WI38 (cell line): ENCODE data around the gene DACH1.

Source experiments
- H3K4me3 ChIP-seq: 2 replicates; pipeline ENCODE4 v1.5.1; 2011; ENCODE audit warnings: low read depth, mild to moderate bottlenecking, control low read depth, low read length
- CTCF ChIP-seq: IDR thresholded peaks from 2 replicates; pipeline ENCODE4 v1.5.1; 2012; ENCODE audit warnings: low read depth, mild to moderate bottlenecking, control low read depth, low read length

The DACH1 gene

DNA sequence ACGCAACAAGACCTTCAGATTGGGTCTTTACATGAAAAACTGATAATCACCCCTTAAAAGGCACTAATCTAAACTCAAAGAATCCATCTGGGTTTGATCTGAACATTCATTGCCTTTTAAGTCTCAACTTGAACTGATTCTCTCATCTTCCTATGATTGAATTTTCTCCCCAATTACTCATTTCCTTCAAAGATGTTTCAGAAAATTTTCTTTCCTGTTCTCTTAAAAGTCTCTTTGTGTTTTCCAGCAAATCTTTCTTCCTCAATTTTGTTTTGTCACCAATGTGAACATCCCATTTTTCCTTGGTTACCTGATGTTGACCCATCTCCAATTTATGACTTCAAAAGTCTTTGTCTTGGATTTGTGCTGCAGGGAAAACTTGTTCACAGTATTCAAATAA is 234.3 kb downstream of the DACH1 start:
- no peak for TF ChIP-seq CTCF
- H3K4me3 ChIP-seq, result no peak overlapping the region

DNA sequence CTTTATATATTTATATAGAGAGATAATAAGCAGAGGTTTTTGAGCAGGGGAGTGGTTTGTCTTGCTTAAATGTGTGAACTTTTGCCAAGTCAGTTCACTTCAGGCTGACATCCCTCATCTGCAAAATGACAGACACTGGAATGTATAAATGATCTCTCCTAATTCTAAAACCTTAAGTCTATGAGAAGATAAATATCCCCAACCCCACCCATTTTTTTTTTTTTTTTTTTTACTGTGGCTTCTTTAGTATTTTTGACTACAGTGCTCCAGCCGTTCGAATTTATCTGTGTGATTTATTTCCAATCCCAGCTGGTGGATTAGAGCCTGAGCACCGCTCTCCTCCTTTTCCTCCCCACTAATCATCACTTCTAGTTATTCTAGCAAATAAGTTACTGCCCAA is 234.8 kb downstream of the DACH1 start:
- no peak for TF ChIP-seq CTCF
- H3K4me3 ChIP-seq, result no peak overlapping the region

- no peak for TF ChIP-seq CTCF
- no peak overlapping the region for H3K4me3 ChIP-seq
Observed at GRCh38 chr13:71629167-71629566, 237.8 kb downstream of the DACH1 start.

DNA sequence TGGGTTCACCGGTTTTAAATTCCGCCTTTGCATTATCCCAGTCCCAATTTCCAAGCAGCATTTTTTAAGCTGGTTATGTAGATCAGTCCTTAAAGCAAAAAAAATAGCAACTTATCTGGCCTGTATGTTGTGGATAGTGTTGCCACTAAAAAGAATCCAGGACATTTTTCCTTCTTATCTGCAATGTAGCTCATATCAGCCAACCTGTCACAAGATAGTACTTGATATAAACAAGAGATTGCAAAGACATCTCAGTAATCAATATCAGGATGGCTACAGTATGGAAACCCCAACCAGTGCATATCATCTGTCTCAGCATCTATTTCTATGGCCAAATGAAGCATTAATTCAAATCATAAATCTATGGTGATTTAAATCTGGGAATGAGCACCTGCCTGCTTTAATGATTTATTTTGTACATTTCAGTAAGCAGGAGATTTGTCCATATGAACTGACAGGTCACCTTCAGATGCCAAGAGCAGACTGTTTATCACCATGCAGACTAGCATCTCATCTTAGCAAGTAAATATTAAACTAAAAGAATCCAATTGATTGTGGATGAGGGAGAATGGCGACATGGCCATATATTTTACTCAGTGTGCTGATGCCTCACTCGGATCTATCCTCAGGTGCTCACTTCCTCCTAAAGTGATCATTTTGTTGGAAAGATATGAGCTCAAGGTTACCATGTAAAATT is 240.4 kb downstream of the DACH1 start:
- H3K4me3 ChIP-seq, result no peak overlapping the region
- TF ChIP-seq CTCF, result no peak

DNA sequence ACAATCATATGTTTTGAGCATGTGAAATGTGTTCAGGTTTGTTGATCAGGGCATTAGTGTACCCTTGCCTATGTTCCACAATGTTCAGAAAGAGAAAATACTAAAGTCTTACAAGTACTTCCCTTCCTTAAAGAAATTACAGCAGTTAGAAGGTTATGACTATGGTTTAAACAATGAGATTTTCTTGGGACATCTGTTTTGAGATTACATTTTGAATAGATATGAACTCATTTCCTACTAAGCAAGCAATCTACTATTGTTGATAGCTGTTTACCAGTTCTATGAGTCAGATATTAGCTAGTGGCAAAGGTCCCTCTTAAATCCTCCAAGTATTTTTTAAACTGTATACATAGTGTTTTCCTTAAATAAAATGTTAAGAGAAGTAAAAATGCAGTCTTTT is 241.3 kb downstream of the DACH1 start:
- TF ChIP-seq CTCF, result no peak
- no peak overlapping the region for H3K4me3 ChIP-seq

DNA sequence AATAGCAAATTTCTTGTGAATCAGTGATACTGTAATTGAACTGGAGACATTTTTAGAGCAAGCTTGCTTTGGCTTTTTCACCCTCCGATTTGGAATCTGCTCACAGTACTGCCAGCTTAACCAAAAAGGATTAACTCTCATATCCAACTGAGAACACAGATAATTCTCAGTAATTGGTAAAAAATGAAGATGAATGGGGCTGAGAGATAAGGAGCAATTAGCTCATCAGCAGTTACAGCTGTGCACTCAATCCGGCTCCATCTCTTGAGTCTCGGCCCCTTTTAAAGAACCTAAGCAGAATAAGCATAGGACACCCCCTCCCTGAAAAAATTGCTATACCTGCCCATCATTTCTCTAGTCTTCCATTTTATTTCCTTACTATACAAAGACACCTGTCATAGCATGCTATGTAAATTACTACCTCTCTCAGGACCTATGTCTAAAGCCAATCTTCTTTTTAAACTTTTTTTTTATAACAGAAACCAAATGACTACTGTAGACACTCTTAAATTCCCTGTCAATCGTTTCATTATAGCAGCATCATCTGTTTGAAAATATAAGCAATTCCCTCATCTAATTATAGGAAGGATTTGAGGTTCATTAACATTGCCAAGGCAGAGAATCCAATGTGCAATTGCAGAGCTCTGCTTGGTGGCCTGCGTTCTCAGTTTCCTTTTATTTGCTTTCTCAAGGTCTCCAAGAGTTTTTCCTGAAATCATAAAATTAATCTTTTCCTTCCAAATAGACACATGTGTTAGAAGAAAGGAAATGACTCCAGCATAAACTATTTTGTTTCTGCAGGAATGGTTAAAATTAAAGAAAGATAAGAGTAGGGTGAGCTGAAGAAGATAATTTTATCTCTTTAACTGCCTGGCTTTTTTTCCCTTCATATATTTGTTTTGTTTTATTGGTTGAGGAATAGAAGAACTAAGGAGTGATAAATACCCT is 242.1 kb downstream of the DACH1 start:
- H3K4me3 ChIP-seq, result no peak overlapping the region
- no peak for TF ChIP-seq CTCF
